ENCODE data around the gene UPF2. TPM values are rescaled to one million over a fixed set of nuclear protein-coding genes. Genes with fewer than 3 reads are reported as not detected.

UPF2 gene
- polyA plus RNA-seq, 1 donor from 2014 or later = 14.3 TPM

Small RNAs within 50 kb of the gene (small RNA-seq; reads per million reads assigned to genes)
- gene RNU6-1095P = 0 reads per million in 3 experiments

Other genes with a start within 250 kb of the UPF2 start
- gene PROSER2, start 219.5 kb downstream of the UPF2 start, polyA plus RNA-seq = 0.20 and 1.1 TPM in 2 replicates
- gene DHTKD1, start 26.1 kb upstream of the UPF2 start, polyA plus RNA-seq = 24.0 and 24.9 TPM in 2 replicates
- gene SEC61A2, start 86.9 kb upstream of the UPF2 start, polyA plus RNA-seq = 75.4 and 83.1 TPM in 2 replicates
- gene NUDT5, start 153.1 kb upstream of the UPF2 start, polyA plus RNA-seq = 33.9 and 44.2 TPM in 2 replicates
- 104 and 110 TPM in 2 replicates for gene CDC123, start 153.4 kb upstream of the UPF2 start, polyA plus RNA-seq